Measurements from ENCODE around the gene RAD52.

The RAD52 gene

GRCh38 chr12:865614-866013 is 83.9 kb downstream of the RAD52 start:
- no peak for TF ChIP-seq CTCF (IDR thresholded peaks at IDR 0.05; ENCODE audit: low read depth, low read length)
- H3K4me3 ChIP-seq (replicated peaks in 1 of 2; ENCODE audit: low read depth in 2 of 2, low read length in 2 of 2), result no peak overlapping the region
- no peak for DNase-seq (ENCODE audit: low read depth in 2 of 2)

GRCh38 chr12:863285-863684 is 86.2 kb downstream of the RAD52 start:
- H3K4me3 ChIP-seq (replicated peaks in 1 of 2; ENCODE audit: low read depth in 2 of 2, low read length in 2 of 2), result no peak overlapping the region
- no peak for DNase-seq (ENCODE audit: low read depth in 2 of 2)
- TF ChIP-seq CTCF (IDR thresholded peaks at IDR 0.05; ENCODE audit: low read depth, low read length), result no peak

GRCh38 chr12:862303-862911 is 87.1 kb downstream of the RAD52 start:
- DNase-seq (ENCODE audit: low read depth in 2 of 2), result no peak

More at GRCh38 chr12:862303-862911, 87.1 kb downstream of the RAD52 start:
- no peak for TF ChIP-seq CTCF (IDR thresholded peaks at IDR 0.05; ENCODE audit: low read depth, low read length)
- H3K4me3 ChIP-seq (replicated peaks in 1 of 2; ENCODE audit: low read depth in 2 of 2, low read length in 2 of 2), result no peak overlapping the region
